Measurements from ENCODE around the gene SPIRE2.
"Not testable (repeated sequence)": the region's sequence is repeated elsewhere in the genome, so short reads cannot be mapped to it uniquely, and the experiment has no call there.

SPIRE2 gene

GRCh38 chr16:89828199-89828869 is at the start of gene SPIRE2:
Gene SPIRE2, plus strand, starts transcription at chr16:89828475. Its CDS starts 76 bp downstream, at chr16:89828551.
- DNase-seq (ENCODE audit: low spot score): peak; percentile 93

GRCh38 chr16:89779231-89779908 is 48.9 kb upstream of the SPIRE2 start:
- DNase-seq (ENCODE audit: low spot score): no peak

GRCh38 chr16:89779909-89780305 is 48.4 kb upstream of the SPIRE2 start:
- DNase-seq (ENCODE audit: low spot score): no peak

GRCh38 chr16:89782489-89782888 is 45.8 kb upstream of the SPIRE2 start:
- no peak for DNase-seq (ENCODE audit: low spot score)

GRCh38 chr16:89783952-89784351 is 44.3 kb upstream of the SPIRE2 start:
- DNase-seq (ENCODE audit: low spot score): not testable (repeated sequence)

- peak; percentile 8 for DNase-seq (ENCODE audit: low spot score)
Observed at GRCh38 chr16:89784406-89784805, 43.9 kb upstream of the SPIRE2 start.

- peak; percentile 18 for DNase-seq (ENCODE audit: low spot score)
Observed at GRCh38 chr16:89785523-89786155, 42.6 kb upstream of the SPIRE2 start.

GRCh38 chr16:89786474-89787364 is 41.6 kb upstream of the SPIRE2 start:
- DNase-seq (ENCODE audit: low spot score): no peak

- DNase-seq (ENCODE audit: low spot score): no peak
Observed at GRCh38 chr16:89787365-89787805, 40.9 kb upstream of the SPIRE2 start.

- no peak for DNase-seq (ENCODE audit: low spot score)
Observed at GRCh38 chr16:89791278-89791995, 36.8 kb upstream of the SPIRE2 start.

- not testable (repeated sequence) for DNase-seq (ENCODE audit: low spot score)
Observed at GRCh38 chr16:89793092-89793491, 35.2 kb upstream of the SPIRE2 start.

- DNase-seq (ENCODE audit: low spot score): no peak
Observed at GRCh38 chr16:89793955-89794354, 34.3 kb upstream of the SPIRE2 start.

- no peak for DNase-seq (ENCODE audit: low spot score)
Observed at GRCh38 chr16:89795676-89796075, 32.6 kb upstream of the SPIRE2 start.

GRCh38 chr16:89796104-89796503 is 32.2 kb upstream of the SPIRE2 start:
- no peak for DNase-seq (ENCODE audit: low spot score)

- DNase-seq (ENCODE audit: low spot score): no peak
Observed at GRCh38 chr16:89798126-89798525, 30.1 kb upstream of the SPIRE2 start.

GRCh38 chr16:89798832-89799370 is 29.4 kb upstream of the SPIRE2 start:
- no peak for DNase-seq (ENCODE audit: low spot score)

- DNase-seq (ENCODE audit: low spot score): no peak
Observed at GRCh38 chr16:89801800-89802199, 26.5 kb upstream of the SPIRE2 start.

GRCh38 chr16:89805136-89805905 is 23.0 kb upstream of the SPIRE2 start:
- peak; percentile 83 for DNase-seq (ENCODE audit: low spot score)

- DNase-seq (ENCODE audit: low spot score): not testable (repeated sequence)
Observed at GRCh38 chr16:89806589-89807193, 21.6 kb upstream of the SPIRE2 start.

- DNase-seq (ENCODE audit: low spot score): no peak
Observed at GRCh38 chr16:89808475-89808874, 19.8 kb upstream of the SPIRE2 start.
